Inferior parietal cortex (tissue), 1 donor: ENCODE results near the gene PPP1R12A.
"Not testable (repeated sequence)": the region's sequence is repeated elsewhere in the genome, so short reads cannot be mapped to it uniquely, and the experiment has no call there.

Source experiments
- DNase-seq: peaks from one replicate; pipeline ENCODE4 v3.0.0-alpha.2; 2016; ENCODE audit errors: extremely low spot score

The PPP1R12A gene

DNA sequence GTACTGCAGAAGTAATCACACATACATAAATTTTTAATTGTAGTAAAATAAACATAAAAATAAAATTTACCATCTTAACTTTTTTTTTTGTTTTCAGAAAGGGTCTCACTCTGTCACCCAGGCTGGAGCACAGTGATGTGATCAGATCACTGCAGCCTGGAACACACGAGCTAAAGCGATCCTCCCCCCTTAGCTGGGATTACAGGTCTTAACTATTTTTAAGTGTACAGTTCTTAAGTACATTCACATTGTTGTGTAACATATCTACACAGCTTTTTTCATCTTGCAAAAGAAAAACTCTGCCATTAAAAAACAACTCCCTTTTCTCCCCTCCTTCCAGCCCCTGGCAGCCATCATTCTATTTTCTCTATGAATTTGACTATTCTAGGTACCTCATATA, 92.3 kb downstream of the PPP1R12A start:
- DNase-seq: no peak

DNA sequence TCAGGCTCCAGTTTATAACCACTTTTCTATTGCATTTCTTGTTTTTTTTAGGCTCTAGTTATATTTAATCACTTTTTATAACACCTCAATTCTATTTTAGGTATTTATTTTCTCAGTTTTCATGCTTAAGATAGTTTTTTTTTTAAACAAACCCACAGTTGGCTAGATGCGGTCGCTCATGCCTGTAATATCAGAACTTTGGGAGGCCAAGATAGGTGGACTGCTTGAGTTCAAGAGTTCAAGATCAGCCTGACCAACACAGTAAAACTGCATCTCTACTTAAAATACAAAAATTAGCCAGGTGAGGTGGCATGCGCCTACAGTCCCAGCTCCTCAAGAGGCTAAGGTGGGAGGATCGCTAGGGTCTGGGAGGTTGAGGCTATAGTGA, 93.0 kb downstream of the PPP1R12A start:
- DNase-seq: no peak

- peak; percentile 60 for DNase-seq
Measured at GRCh38 chr12:79841248-79841877, 93.5 kb downstream of the PPP1R12A start.

GRCh38 chr12:79838359-79838758, 96.5 kb downstream of the PPP1R12A start:
- DNase-seq: no peak

DNA sequence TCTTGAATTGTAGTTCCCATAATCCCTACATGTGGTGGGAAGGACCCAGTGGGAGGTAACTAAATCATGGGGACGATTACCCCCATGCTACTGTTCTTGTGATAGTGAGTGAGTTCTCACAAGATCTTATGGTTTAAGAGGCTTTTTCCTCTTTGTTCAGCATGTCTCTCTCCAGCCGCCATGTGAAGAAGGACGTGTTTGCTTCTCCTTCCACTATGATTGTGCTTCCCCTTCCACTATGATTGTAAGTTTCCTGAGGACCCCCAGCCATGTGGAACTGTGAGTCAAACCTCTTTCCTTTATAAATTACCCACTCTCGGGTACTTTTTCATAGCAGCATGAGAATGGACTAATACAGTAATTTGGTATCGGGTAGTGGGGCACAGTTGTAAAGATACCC, 97.3 kb downstream of the PPP1R12A start:
- no peak for DNase-seq

GRCh38 chr12:79835377-79835843, 99.5 kb downstream of the PPP1R12A start:
- no peak for DNase-seq

DNA sequence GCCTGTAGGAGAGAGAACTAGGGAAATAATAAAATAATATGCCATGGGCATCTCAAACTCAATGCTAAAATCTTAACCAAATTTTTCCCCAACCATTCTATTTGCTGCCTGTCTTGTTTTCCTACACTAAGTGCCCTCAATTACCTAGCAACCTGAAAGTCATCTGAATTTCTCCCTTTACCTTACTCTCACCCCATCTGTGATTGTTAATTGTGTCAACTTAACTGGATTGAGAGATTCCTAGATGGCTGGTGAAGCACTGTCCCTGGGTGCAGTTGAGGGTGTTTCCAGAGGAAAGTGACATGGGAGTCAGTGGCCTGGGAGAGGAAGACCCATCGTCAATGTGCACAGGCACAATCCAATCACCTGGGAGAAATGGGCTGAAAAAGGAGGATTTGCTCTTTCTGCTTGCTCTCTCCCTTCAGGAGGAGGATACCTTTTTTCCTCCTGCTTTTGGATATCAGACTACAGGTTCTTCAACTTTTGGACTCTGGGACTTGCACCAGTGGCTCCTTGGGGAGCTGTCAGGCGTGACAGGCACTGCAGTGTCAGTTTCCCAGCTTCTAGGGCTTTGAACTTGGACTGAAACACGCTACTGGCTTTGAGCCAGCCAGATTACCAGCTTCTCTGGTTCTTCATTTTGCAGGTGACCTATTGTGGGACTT, 100.1 kb downstream of the PPP1R12A start:
- no peak for DNase-seq

DNA sequence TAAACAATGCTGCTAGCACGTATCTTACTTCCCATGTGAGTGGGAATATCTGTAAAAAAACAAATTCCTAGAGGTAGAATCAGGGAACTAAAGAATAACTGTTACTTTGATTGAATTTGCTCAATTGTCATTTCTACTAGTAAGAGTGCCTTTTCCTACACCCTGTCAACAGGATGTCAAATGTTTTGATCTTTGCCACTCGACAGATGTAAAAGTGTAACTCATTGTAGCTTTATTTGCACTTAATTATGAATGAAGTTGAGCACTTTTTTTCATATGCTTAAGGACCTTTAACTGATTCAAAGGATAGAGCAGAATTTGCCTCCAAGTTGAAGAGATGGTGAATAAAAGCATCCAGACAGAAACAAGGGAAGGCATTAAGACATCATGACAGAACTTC, 104.5 kb downstream of the PPP1R12A start:
- DNase-seq: no peak

- no peak for DNase-seq
Measured at GRCh38 chr12:79828924-79829323, 106.0 kb downstream of the PPP1R12A start.

DNA sequence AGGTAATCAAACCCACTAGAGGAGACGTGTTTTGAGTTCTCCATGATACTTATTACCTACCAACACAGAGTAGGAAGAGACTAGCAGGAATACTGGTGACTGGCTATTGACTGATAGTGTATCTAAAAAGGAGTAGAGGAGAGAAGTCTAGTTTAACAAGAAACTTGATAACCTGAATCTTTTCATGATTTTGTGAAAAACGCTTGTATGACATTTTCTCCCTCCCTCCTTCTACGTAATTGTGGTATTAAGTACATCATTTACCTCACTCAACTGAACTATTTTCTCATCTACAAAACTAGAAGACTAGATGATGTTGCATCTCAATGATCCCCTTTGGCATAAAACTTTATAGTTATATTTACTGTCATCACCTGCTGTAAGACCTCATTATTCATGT, 107.4 kb downstream of the PPP1R12A start:
- DNase-seq: no peak

- no peak for DNase-seq
Measured at GRCh38 chr12:79826267-79827128, 108.4 kb downstream of the PPP1R12A start.

DNA sequence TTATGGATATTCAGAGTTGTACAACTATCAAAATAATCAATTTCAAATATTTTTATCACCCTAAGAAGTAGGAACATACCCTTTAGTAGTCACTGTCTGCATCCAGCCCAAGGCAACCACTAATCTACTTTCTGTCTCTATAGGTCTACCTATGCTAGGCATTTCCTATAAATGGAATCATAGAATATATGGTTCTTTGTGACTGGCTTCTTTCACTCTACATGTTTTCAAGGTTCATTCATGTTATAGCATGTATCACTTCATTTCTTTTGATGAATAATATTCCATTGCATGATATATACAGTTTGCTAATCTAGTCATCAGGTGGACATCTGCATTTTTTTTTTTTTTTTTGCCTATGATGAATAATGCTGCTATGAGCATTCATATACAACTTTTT, 112.4 kb downstream of the PPP1R12A start:
- DNase-seq: no peak

GRCh38 chr12:79818856-79819255, 116.0 kb downstream of the PPP1R12A start:
- DNase-seq: no peak

DNA sequence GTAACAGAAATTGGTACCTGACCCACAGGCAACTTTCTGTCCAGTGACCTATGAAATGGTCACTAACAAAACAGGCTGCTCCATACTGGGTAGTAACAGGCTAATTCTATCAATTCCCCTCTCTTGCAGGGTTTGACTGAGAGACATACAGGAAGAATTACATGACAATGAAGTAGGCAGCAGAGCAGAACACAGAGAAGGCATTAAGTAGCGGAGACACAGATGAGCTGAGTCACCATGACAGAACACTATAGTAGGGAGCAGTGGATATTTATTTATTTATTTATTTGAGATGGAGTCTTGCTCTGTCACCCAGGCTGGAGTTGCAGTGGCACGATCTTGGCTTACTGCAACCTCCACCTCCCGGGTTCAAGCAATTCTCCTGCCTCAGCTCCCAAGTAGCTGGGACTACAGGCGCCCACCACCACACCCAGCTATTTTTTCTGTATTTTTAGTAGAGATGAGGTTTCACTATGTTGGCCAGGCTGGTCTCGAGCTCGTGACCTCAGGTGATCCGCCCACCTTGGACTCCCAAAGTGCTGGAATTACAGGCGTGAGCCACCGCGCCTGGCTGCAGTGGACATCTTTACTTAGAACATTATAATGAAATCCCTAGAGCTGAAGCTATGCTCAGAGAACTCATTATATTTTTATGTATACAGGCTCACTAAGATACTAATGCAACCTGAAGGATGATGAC, 150.4 kb downstream of the PPP1R12A start:
- not testable (repeated sequence) for DNase-seq

DNA sequence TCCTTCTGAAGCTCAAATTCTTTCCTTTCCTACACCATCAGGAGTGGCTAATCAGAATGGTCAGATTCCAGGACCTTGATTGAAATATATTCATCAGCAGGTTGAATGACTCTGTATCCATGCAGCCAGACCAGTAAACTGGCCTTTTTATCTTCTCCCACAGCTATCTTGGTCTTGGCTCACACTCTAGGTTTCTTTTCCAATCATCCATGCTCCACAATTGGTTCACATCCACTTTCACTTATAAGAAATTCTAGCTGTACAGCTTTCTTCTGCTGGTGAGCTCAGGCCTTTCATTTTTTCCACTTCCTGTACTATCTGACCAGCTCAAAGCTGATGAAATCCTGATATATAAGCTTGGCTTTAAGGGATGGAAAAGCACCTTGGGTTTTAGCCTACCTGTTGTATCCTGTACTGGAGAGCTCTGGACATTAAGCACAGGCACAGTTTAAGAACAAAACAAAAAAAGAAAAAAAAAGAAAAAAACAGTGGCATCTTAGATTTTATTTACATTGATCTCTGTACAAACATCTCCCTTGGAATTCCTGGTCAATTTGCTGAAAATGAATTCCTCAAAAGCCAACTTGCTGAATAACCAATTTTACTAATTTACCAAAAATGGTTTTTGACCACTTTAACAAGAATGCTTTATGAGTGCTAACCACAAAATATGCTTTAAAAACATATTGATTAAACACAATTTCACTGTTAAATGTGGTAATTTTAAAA, 152.6 kb downstream of the PPP1R12A start:
- no peak for DNase-seq

DNA sequence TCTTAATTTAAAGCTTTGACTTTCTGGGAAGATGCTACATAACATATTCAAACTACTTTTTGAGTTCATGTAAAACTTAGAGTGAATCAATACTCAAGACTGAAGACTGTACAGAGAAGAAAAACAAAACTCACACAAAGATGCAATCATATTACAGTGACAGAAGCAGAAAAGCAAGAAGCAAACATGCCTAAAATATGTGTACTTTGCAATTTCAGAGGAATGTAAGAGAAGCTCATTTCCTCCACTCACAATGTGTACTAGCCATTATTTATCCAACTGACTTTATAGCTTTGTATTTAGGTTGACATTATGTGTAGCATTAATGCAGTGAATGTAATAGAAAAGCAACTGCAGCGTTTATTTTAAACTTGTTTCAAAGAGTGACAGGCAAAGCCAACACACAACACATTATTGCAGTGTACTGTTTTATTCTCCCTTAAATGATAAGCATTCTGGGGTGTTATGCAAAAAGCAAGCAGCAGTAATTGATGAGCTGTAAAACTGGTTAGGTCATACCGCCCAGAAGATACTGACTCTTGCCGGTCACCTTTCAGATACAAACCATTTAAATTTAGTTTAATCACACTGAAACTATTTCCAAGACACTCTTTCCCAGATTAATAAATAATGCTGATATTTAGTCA, 156.0 kb downstream of the PPP1R12A start:
- DNase-seq: no peak

DNA sequence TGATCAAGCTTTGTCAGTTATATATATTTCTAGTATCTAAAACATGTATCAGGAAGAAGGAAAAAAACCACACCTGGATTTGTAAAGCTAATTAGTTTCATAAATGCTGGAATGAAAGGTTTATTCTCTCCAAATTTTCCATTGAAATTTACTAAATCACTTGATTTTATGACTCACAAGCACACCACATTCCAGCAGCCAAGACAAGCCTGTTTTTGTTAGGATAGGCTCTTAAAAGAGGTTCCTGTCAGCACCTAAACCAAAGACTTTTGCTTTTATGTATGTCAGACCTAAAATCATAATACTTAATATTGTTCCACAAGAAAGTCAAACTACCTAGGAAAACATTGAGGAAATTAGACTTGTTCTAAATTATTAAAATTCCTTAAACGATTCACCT, 158.8 kb downstream of the PPP1R12A start:
- no peak for DNase-seq

GRCh38 chr12:79775355-79776027, 159.4 kb downstream of the PPP1R12A start:
- no peak for DNase-seq

DNA sequence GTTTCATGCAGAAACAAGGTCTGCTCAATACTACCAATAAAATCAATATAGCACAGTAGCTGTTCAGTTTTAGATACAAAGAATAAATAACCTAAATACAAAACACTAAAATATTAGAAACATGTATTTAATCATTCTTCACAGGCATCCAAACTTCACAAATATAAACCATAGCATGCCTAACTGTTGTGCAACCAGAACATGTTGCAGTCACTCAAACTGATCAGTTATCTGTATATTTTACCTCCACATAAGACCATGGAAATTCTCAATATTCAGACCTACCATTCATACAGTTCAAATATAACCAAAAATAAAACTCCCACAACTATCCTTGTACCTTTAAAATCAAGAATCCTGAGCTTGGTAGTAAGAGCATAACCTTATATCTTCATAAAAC, 161.0 kb downstream of the PPP1R12A start:
- no peak for DNase-seq

DNA sequence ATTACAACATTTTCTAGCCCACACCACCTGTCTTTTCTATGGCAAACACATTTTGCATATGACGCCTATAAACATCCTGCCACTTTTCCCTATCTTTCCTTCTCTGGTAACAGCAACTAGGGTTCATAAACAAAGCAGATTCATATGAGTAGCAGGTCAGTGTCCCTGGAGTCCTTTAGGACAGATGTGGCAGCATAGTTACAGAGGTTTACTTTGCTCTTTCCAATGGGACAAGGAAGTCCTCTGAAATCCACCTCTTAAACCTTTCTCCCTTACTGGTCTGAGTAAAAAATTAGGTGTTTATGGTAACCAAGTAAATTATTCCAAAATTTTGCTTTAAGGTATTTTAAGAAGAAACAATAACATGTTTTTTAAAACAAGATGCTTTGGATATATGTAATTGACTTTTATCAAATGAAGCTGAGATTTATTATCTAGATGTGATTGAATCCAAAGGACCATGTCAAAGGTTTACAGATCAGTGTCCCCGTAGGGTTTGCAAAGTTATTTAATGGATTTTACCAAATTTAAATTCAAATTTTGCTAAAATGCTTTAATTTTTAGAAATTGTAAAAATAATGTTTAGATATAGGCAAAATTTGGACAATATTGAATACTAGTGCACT, 164.9 kb downstream of the PPP1R12A start:
- DNase-seq: no peak
